Lung (tissue), 12 donors: ENCODE measurements around the gene MELTF. TPM values are rescaled to one million over a fixed set of nuclear protein-coding genes. Genes with fewer than 3 reads are reported as not detected.

Experiments used
- ATAC-seq: fragments of 200-7000 bp; cut with Tn5 transposase; one replicate; pipeline ENCODE4 v1.9.1; 2020; ENCODE audit warnings: moderate number of reproducible peaks; ENCODE audit not compliant: insufficient read depth, low FRiP score
- DNase-seq, 3 donors: peaks; one replicate each; pipeline ENCODE4 v3.0.0-alpha.2; 2013 to 2017
- H3K27ac ChIP-seq, 2 donors: one replicate each; pipeline ENCODE4 v1.5.1; 2013; ENCODE audit warnings: mild to moderate bottlenecking in 2 of 2, moderate library complexity in 2 of 2, control low read depth in 1 of 2, inconsistent platforms in 1 of 2, low read depth in 1 of 2, low read length in 1 of 2
- H3K27me3 ChIP-seq, 3 donors: one replicate each; pipeline ENCODE4 v1.5.1; 2013; ENCODE audit warnings: low read length in 2 of 3; ENCODE audit not compliant: control insufficient read depth in 3 of 3, insufficient read depth in 3 of 3
- H3K36me3 ChIP-seq, 4 donors: one replicate each; pipeline ENCODE4 v1.5.1; 2013; ENCODE audit warnings: low read length in 4 of 4, mild to moderate bottlenecking in 1 of 4, moderate library complexity in 1 of 4; ENCODE audit not compliant: control insufficient read depth in 4 of 4, insufficient read depth in 4 of 4
- H3K4me1 ChIP-seq, 5 donors: one replicate each; pipeline ENCODE4 v1.5.1; 2013; ENCODE audit warnings: low read length in 5 of 5, mild to moderate bottlenecking in 2 of 5, moderate library complexity in 1 of 5; ENCODE audit not compliant: control insufficient read depth in 5 of 5, insufficient read depth in 5 of 5
- H3K4me3 ChIP-seq: one replicate; pipeline ENCODE4 v1.5.1; 2013; ENCODE audit warnings: mild to moderate bottlenecking, control low read depth, moderate library complexity
- H3K9ac ChIP-seq, 2 donors: one replicate each; pipeline ENCODE4 v1.5.1; 2013; ENCODE audit warnings: low read length in 2 of 2, control low read depth in 1 of 2; ENCODE audit not compliant: insufficient read depth in 1 of 2
- H3K9me3 ChIP-seq, 4 donors: one replicate each; pipeline ENCODE4 v1.5.1; 2013; ENCODE audit warnings: low read length in 3 of 4, mild to moderate bottlenecking in 1 of 4, moderate library complexity in 1 of 4; ENCODE audit not compliant: control insufficient read depth in 4 of 4, insufficient read depth in 3 of 4
- WGBS, 2 donors: extraction: QIAGEN DNeasy Blood & Tissue Kit; methylation state at CpG; one replicate each; pipeline ENCODE4 v1.1.7; 2013; 5-methylcytosine and 5-hydroxymethylcytosine counted together
- polyA plus RNA-seq, 2 donors: library from polyadenylated mRNA; stranded (reverse); fragments of 200-250 nt; gene quantifications; one replicate each; pipeline ENCODE4 v1.2.1, GENCODE V29; 2013
- total RNA-seq, 2 donors: library from RNA; depleted of rRNA in 1 of 2; stranded (reverse); fragments of >200 nt in 1 of 2; gene quantifications; one replicate each; pipeline ENCODE4 v1.2.1, GENCODE V29; 2014 to 2021
- TF ChIP-seq, protein P1 (sequence below): IDR thresholded peaks from 2 replicates; pipeline ENCODE4 v1.5.1; 2012; ENCODE audit warnings: mild to moderate bottlenecking; ENCODE audit errors: control extremely low read depth, extremely low read depth
- donor health status: control.
- donor health status: control.
- donor health status: Bipolar disorder and iron deficiency.
- donor health status: healthy.
- donor health status: DM: yes; HTN: yes; CAD: no.

MELTF gene
- total and polyA plus RNA-seq, 4 donors, result 2.6 to 10.6 (median 3.9) TPM

GRCh38 chr3:197042539-197042938, 12.9 kb upstream of the MELTF start:
- Histone ChIP-seq H3K4me3 (no peak overlapping the region), H3K27me3 (no peaks in the 10 kb centered on the region), H3K4me1 (no peaks in the 10 kb centered on the region), H3K9me3 (no peaks in the 10 kb centered on the region), H3K9ac (no peak overlapping the region), H3K36me3 (peaks cover 0 to 12% (median 7%) of the 10 kb centered on the region in 4 donors), H3K27ac (no peak overlapping the region)
- 69 to 84% methylated on average over 4 of the region's 4 CpGs for WGBS, 2 donors
- DNase-seq (no peak), ATAC-seq (no peak)
- TF ChIP-seq, protein P1, sequence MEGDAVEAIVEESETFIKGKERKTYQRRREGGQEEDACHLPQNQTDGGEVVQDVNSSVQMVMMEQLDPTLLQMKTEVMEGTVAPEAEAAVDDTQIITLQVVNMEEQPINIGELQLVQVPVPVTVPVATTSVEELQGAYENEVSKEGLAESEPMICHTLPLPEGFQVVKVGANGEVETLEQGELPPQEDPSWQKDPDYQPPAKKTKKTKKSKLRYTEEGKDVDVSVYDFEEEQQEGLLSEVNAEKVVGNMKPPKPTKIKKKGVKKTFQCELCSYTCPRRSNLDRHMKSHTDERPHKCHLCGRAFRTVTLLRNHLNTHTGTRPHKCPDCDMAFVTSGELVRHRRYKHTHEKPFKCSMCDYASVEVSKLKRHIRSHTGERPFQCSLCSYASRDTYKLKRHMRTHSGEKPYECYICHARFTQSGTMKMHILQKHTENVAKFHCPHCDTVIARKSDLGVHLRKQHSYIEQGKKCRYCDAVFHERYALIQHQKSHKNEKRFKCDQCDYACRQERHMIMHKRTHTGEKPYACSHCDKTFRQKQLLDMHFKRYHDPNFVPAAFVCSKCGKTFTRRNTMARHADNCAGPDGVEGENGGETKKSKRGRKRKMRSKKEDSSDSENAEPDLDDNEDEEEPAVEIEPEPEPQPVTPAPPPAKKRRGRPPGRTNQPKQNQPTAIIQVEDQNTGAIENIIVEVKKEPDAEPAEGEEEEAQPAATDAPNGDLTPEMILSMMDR, result no peak

DNA sequence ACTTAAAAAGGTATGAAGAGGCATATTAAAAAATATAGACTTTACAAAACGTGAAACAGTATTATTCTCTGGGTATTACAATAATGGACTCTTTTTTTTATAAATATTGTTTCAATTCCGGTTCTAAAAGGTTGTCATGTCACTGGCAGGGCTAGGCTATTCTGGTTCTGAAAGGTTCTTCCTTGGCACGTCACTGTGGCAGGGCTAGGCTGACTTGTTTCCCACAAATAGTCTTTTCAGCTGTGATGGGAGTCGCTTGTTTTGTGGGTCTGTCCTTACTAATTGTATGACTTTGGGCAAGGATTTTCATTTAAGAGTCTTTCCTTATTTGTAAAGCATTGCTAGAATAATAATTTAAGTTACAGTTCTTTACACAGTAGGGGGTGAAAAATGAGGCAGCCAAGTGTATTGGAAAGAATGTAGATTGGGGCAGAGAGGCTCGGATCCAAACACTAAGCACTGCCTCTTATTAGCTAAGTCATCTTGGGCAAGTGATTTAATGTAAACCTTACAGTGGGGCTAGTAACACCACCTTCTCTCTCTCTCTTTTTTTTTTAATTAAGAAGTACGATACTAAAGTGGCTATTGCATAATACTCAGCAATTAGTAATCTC, 12.4 kb upstream of the MELTF start:
- Histone ChIP-seq H3K4me3 (no peak overlapping the region), H3K27ac (no peak overlapping the region), H3K9ac (no peak overlapping the region), H3K27me3 (no peaks in the 10 kb centered on the region), H3K4me1 (no peaks in the 10 kb centered on the region), H3K9me3 (no peaks in the 10 kb centered on the region), H3K36me3 (peaks cover 0 to 12% (median 7%) of the 10 kb centered on the region in 4 donors)
- DNase-seq, result no peak
- TF ChIP-seq, protein P1, result no peak
- no peak for ATAC-seq
- WGBS, 2 donors, result 82 to 88% methylated on average over 6 of the region's 6 CpGs

DNA sequence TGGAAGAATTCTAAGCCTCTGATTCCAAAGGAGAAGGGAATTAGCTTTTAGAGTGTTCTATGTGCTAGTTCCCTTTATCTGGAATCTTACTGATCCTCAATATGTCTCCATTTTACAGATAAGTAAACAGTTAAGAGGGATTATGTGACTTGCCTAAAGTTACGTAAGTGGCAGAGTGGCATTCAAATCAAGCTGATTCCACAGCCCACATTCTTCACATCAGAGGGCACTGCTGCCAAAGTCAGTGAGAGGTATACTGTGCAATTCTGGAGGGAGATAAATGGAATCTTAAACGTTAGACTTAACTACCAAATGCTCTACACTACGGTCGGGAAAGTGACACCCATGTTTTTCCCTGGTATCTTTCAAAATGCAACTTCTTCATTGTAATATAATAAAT, 11.0 kb upstream of the MELTF start:
- ATAC-seq (no peak), DNase-seq (no peak)
- H3K9ac ChIP-seq, result no peak overlapping the region

More for the DNA sequence above, 11.0 kb upstream of the MELTF start:
- 69 to 90% methylated on average over 4 of the region's 4 CpGs for WGBS, 2 donors
- H3K27ac ChIP-seq, result no peak overlapping the region
- no peaks in the 10 kb centered on the region for H3K27me3 ChIP-seq
- H3K36me3 ChIP-seq, result peaks cover 0 to 8% (median 5%) of the 10 kb centered on the region in 4 donors
- TF ChIP-seq, protein P1, result no peak
- no peaks in the 10 kb centered on the region for H3K4me1 ChIP-seq
- no peak overlapping the region for H3K4me3 ChIP-seq
- no peaks in the 10 kb centered on the region for H3K9me3 ChIP-seq
